Astrocyte (in vitro differentiated cells and primary cell): ENCODE data around the gene MYF5. TPM values are rescaled to one million over a fixed set of nuclear protein-coding genes. Genes with fewer than 3 reads are reported as not detected.

ENCODE experiments used
- DNase-seq: peaks from one replicate; pipeline ENCODE4 v3.0.0-alpha.2; 2010; ENCODE audit warnings: low read depth
- FAIRE-seq: peaks from 2 replicates; lab custom pipeline; 2011; peaks lifted over from hg19 to GRCh38; lab: Jason Lieb, UNC
- H2AFZ ChIP-seq: 2 replicates; pipeline ENCODE4 v1.6.0; 2012; ENCODE audit warnings: low read depth, low read length, inconsistent platforms
- H3K27ac ChIP-seq: 2 replicates; pipeline ENCODE4 v1.5.1; 2011; ENCODE audit warnings: low read depth, low read length, inconsistent platforms
- H3K27me3 ChIP-seq: 2 replicates; pipeline ENCODE4 v1.6.0; 2011; ENCODE audit warnings: low read length, inconsistent platforms; ENCODE audit not compliant: insufficient read depth
- H3K36me3 ChIP-seq: 2 replicates; pipeline ENCODE4 v1.5.1; 2011; ENCODE audit warnings: low read length, inconsistent platforms; ENCODE audit not compliant: insufficient read depth
- H3K4me1 ChIP-seq: 2 replicates; pipeline ENCODE4 v1.5.1; 2011; ENCODE audit warnings: low read length, inconsistent platforms; ENCODE audit not compliant: insufficient read depth
- H3K4me2 ChIP-seq: 2 replicates; pipeline ENCODE4 v1.6.0; 2012; ENCODE audit warnings: low read length, inconsistent platforms
- H3K4me3 ChIP-seq: 2 replicates; pipeline ENCODE4 v1.5.1; 2011; ENCODE audit warnings: low read depth, mild to moderate bottlenecking, low read length, inconsistent platforms; ENCODE audit not compliant: insufficient read depth
- H3K79me2 ChIP-seq: 2 replicates; pipeline ENCODE4 v1.6.0; 2012; ENCODE audit warnings: mild to moderate bottlenecking, low read length, inconsistent platforms; ENCODE audit not compliant: insufficient read depth
- H3K9ac ChIP-seq: 2 replicates; pipeline ENCODE4 v1.6.0; 2012; ENCODE audit warnings: mild to moderate bottlenecking, low read length, inconsistent platforms
- H3K9me3 ChIP-seq: 2 replicates; pipeline ENCODE4 v1.5.1; 2012; ENCODE audit warnings: low read depth, mild to moderate bottlenecking, low read length, inconsistent platforms; ENCODE audit not compliant: insufficient read depth
- H4K20me1 ChIP-seq: 2 replicates; pipeline ENCODE4 v1.6.0; 2012; ENCODE audit warnings: low read length, inconsistent platforms; ENCODE audit not compliant: insufficient read depth
- H3K27ac Mint-ChIP-seq: one replicate; pipeline ENCODE4 v1.8.0; 2021; ENCODE audit warnings: mild to moderate bottlenecking, mixed read lengths; ENCODE audit not compliant: unreplicated experiment
- H3K27me3 Mint-ChIP-seq: one replicate; pipeline ENCODE4 v1.8.0; 2021; ENCODE audit warnings: low read depth, mixed read lengths; ENCODE audit not compliant: unreplicated experiment
- H3K36me3 Mint-ChIP-seq: one replicate; pipeline ENCODE4 v1.8.0; 2021; ENCODE audit warnings: low read depth, mixed read lengths; ENCODE audit not compliant: unreplicated experiment
- H3K4me1 Mint-ChIP-seq: one replicate; pipeline ENCODE4 v1.8.0; 2021; ENCODE audit warnings: low read depth, mixed read lengths; ENCODE audit not compliant: unreplicated experiment
- H3K4me3 Mint-ChIP-seq: one replicate; pipeline ENCODE4 v1.8.0; 2021; ENCODE audit warnings: mild to moderate bottlenecking, moderate library complexity, mixed read lengths; ENCODE audit not compliant: unreplicated experiment
- H3K9me3 Mint-ChIP-seq: one replicate; pipeline ENCODE4 v1.8.0; 2021; ENCODE audit warnings: mild to moderate bottlenecking, mixed read lengths; ENCODE audit not compliant: unreplicated experiment
- EZH2 ChIP-seq: IDR thresholded peaks from 2 replicates; pipeline ENCODE4 v1.6.1; 2012; ENCODE audit warnings: mild to moderate bottlenecking, low read length, inconsistent platforms; ENCODE audit not compliant: insufficient read depth
- total RNA-seq: library from RNA; stranded (reverse); gene quantifications from 2 replicates; pipeline ENCODE4 v1.2.1, GENCODE V29; 2021
- TF ChIP-seq, protein P1 (sequence below): IDR thresholded peaks from 2 replicates; pipeline ENCODE4 v1.5.1; 2011; ENCODE audit warnings: low read depth, mild to moderate bottlenecking, inconsistent platforms, low read length, moderate library complexity; ENCODE audit not compliant: insufficient read depth

Gene MYF5
- total RNA-seq, 1 donor from 2014 or later = not detected

DNA sequence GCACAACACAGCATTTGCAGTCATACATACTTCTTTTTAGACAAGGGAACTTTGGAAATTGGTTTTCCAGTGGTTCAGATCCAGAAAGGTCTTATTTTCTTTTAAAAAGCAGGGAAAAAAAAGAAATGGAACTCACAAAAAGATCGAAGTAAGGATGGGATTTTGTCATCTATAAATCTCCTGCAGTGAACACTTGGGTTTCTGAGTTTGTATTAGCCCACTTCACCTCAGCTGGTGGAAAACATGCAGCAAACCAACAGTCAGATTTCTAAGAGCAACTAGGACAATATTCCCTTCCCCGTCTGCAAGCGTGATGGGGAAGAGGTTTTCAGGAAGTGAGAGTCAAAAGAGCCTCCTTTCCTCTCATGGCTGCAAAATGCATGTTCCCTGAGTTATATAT lies 4.6 kb downstream of the MYF5 start:
- no peak for TF ChIP-seq EZH2
- TF ChIP-seq, protein P1, sequence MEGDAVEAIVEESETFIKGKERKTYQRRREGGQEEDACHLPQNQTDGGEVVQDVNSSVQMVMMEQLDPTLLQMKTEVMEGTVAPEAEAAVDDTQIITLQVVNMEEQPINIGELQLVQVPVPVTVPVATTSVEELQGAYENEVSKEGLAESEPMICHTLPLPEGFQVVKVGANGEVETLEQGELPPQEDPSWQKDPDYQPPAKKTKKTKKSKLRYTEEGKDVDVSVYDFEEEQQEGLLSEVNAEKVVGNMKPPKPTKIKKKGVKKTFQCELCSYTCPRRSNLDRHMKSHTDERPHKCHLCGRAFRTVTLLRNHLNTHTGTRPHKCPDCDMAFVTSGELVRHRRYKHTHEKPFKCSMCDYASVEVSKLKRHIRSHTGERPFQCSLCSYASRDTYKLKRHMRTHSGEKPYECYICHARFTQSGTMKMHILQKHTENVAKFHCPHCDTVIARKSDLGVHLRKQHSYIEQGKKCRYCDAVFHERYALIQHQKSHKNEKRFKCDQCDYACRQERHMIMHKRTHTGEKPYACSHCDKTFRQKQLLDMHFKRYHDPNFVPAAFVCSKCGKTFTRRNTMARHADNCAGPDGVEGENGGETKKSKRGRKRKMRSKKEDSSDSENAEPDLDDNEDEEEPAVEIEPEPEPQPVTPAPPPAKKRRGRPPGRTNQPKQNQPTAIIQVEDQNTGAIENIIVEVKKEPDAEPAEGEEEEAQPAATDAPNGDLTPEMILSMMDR = no peak
- Histone ChIP-seq H3K9me3 (no peaks in the 10 kb centered on the region), H4K20me1 (no peaks in the 10 kb centered on the region), H3K4me1 (no peaks in the 10 kb centered on the region), H3K9ac (no peak overlapping the region), H3K4me3 (no peak overlapping the region), H3K4me2 (no peak overlapping the region), H3K79me2 (no peaks in the 10 kb centered on the region), H3K27me3 (peaks cover 6% of the 10 kb centered on the region), H3K27ac (no peak overlapping the region), H3K36me3 (no peaks in the 10 kb centered on the region), H2AFZ (no peak overlapping the region)
- DNase-seq (no peak), FAIRE-seq (no peak)
- H3K27ac Mint-ChIP-seq = no peak overlapping the region
- peaks cover 5% of the 10 kb centered on the region for H3K9me3 Mint-ChIP-seq
- no peaks in the 10 kb centered on the region for H3K36me3 Mint-ChIP-seq
- H3K4me1 Mint-ChIP-seq = no peaks in the 10 kb centered on the region
- H3K4me3 Mint-ChIP-seq = no peak overlapping the region
- peaks cover 13% of the 10 kb centered on the region for H3K27me3 Mint-ChIP-seq

DNA sequence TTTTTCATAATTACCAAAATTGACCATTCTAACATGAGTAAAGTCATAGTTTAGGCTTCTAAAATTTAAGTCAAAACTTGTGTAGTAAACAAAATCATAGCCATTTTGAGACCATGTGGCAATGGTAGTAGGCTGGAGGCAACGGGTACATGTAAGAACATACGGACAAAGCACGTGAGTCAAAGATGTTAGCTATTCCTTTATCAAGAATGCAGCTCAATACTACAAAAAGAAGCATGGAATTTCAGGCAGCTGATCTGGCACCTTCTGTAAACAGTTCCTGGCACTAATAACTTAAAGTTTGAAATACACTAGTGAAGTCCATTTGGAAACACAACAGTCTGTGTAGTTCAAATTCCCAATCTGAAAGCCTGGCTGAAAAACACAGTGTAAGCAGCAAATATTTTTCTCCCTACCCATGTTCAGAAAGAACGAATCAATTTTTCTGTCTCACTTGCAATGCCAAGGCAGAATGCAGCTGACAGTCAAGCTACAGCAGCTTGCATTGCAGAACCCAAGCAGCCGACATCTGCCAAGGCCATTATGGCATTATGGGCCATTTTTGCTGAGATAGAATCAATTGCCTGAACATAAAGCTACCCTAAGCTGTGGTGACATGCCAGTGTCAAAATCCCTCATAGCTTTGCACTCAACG lies 29.3 kb downstream of the MYF5 start:
- H3K4me3 Mint-ChIP-seq = no peak overlapping the region
- no peaks in the 10 kb centered on the region for H3K36me3 ChIP-seq
- no peaks in the 10 kb centered on the region for H3K4me1 Mint-ChIP-seq
- H3K27ac ChIP-seq = no peak overlapping the region
- no peak for TF ChIP-seq EZH2
- TF ChIP-seq, protein P1 = no peak
- no peak overlapping the region for H3K4me2 ChIP-seq
- H3K27me3 ChIP-seq = no peaks in the 10 kb centered on the region
- no peak overlapping the region for H3K9ac ChIP-seq
- FAIRE-seq (no peak), DNase-seq (no peak)
- no peaks in the 10 kb centered on the region for H4K20me1 ChIP-seq
- no peak overlapping the region for H3K4me3 ChIP-seq
- no peaks in the 10 kb centered on the region for H3K9me3 ChIP-seq
- no peaks in the 10 kb centered on the region for H3K36me3 Mint-ChIP-seq
- no peaks in the 10 kb centered on the region for H3K4me1 ChIP-seq
- no peaks in the 10 kb centered on the region for H3K79me2 ChIP-seq
- no peak overlapping the region for H2AFZ ChIP-seq
- no peaks in the 10 kb centered on the region for H3K27me3 Mint-ChIP-seq
- H3K27ac Mint-ChIP-seq = no peak overlapping the region
- no peaks in the 10 kb centered on the region for H3K9me3 Mint-ChIP-seq

DNA sequence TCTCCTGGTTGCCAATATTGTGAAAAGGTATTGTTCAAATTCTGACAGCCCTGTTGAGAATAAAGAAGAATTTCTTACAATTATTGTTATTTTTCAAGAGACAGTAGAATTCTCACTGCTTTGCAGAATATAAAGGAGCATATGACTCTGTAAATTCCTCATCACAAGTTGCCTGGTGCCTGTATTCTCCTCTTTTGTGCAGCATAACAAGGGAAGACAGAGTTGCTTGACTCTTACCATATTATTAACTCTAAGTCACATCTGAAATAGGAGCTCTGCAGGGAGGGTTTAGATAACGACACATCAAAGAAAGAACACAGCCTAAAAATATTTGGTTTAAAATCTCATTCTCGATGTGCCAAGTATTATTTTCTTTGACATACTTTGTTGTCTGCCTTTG lies 31.1 kb downstream of the MYF5 start:
- H3K27ac ChIP-seq = no peak overlapping the region
- no peaks in the 10 kb centered on the region for H3K79me2 ChIP-seq
- no peaks in the 10 kb centered on the region for H4K20me1 ChIP-seq
- H3K9ac ChIP-seq = no peak overlapping the region
- H3K27me3 ChIP-seq = no peaks in the 10 kb centered on the region
- no peak overlapping the region for H3K27ac Mint-ChIP-seq
- H3K4me2 ChIP-seq = no peak overlapping the region
- no peaks in the 10 kb centered on the region for H3K9me3 Mint-ChIP-seq
- FAIRE-seq = no peak
- TF ChIP-seq, protein P1 = no peak
- TF ChIP-seq EZH2 = no peak
- no peak overlapping the region for H2AFZ ChIP-seq
- H3K4me3 ChIP-seq = no peak overlapping the region
- no peak for DNase-seq
- no peaks in the 10 kb centered on the region for H3K9me3 ChIP-seq
- no peak overlapping the region for H3K4me3 Mint-ChIP-seq
- H3K36me3 Mint-ChIP-seq = no peaks in the 10 kb centered on the region
- H3K27me3 Mint-ChIP-seq = no peaks in the 10 kb centered on the region
- H3K4me1 Mint-ChIP-seq = peaks cover 2% of the 10 kb centered on the region
- no peaks in the 10 kb centered on the region for H3K36me3 ChIP-seq
- no peaks in the 10 kb centered on the region for H3K4me1 ChIP-seq
